Body of pancreas (tissue), 4 donors: Measurements from ENCODE around the gene NBDY.
"Not testable (repeated sequence)": the region's sequence is repeated elsewhere in the genome, so short reads cannot be mapped to it uniquely, and the experiment has no call there.

Experiments used
- CTCF ChIP-seq, 7 experiments: fragments of 450-650 bp in 4 of 7; fragments of 200-600 bp in 3 of 7; sonication (generic) in 3 of 7; IDR thresholded peaks; one replicate each; pipeline ENCODE4 v1.5.1; 2016 to 2019; ENCODE audit warnings: antibody characterized with exemption in 7 of 7
- POLR2A ChIP-seq, 3 donors: fragments of 450-650 bp; IDR thresholded peaks; one replicate each; pipeline ENCODE4 v1.6.1; 2016; ENCODE audit warnings: antibody characterized with exemption in 3 of 3, mild to moderate bottlenecking in 2 of 3

GRCh38 chrX:56704530-56704929 lies 24.5 kb upstream of the NBDY start:
- not testable (repeated sequence) for TF ChIP-seq CTCF, POLR2A (IDR thresholded peaks at IDR 0.05)
